Nephron progenitor cell (in vitro differentiated cells): ENCODE results near the gene ELK3.
A peak's percentile ranks its signal among the peaks of the same experiment; 100 is the strongest.

ENCODE experiments used
- DNase-seq: peaks from one replicate; pipeline ENCODE4 v3.0.0; 2021
- H3K27ac Mint-ChIP-seq: 2 replicates; pipeline ENCODE4 v1.8.0; 2021; ENCODE audit warnings: mild to moderate bottlenecking, moderate library complexity, mixed read lengths
- H3K27me3 Mint-ChIP-seq: 2 replicates; pipeline ENCODE4 v1.8.0; 2021; ENCODE audit warnings: mild to moderate bottlenecking, low read depth, mixed read lengths; ENCODE audit not compliant: poor library complexity
- H3K36me3 Mint-ChIP-seq: 2 replicates; pipeline ENCODE4 v1.8.0; 2021; ENCODE audit warnings: low read depth, mixed read lengths
- H3K4me1 Mint-ChIP-seq: 2 replicates; pipeline ENCODE4 v1.8.0; 2021; ENCODE audit warnings: mixed read lengths
- H3K4me3 Mint-ChIP-seq: 2 replicates; pipeline ENCODE4 v1.8.0; 2021; ENCODE audit warnings: mild to moderate bottlenecking, moderate library complexity, mixed read lengths
- H3K9me3 Mint-ChIP-seq: 2 replicates; pipeline ENCODE4 v1.8.0; 2021; ENCODE audit warnings: mild to moderate bottlenecking, moderate library complexity, mixed read lengths
- TF ChIP-seq, protein P1 (sequence below): fragments of 200-600 bp; sonication (generic); IDR thresholded peaks from 2 replicates; pipeline ENCODE4 v1.5.0; 2021; ENCODE audit warnings: antibody characterized with exemption

Gene ELK3

GRCh38 chr12:96204381-96204780, 10.2 kb downstream of the ELK3 start:
- H3K27ac Mint-ChIP-seq, result no peak overlapping the region
- H3K4me3 Mint-ChIP-seq, result no peak overlapping the region
- H3K4me1 Mint-ChIP-seq, result peaks cover 30% of the 10 kb centered on the region
- H3K36me3 Mint-ChIP-seq, result peaks cover 49% of the 10 kb centered on the region
- DNase-seq, result no peak
- TF ChIP-seq, protein P1, sequence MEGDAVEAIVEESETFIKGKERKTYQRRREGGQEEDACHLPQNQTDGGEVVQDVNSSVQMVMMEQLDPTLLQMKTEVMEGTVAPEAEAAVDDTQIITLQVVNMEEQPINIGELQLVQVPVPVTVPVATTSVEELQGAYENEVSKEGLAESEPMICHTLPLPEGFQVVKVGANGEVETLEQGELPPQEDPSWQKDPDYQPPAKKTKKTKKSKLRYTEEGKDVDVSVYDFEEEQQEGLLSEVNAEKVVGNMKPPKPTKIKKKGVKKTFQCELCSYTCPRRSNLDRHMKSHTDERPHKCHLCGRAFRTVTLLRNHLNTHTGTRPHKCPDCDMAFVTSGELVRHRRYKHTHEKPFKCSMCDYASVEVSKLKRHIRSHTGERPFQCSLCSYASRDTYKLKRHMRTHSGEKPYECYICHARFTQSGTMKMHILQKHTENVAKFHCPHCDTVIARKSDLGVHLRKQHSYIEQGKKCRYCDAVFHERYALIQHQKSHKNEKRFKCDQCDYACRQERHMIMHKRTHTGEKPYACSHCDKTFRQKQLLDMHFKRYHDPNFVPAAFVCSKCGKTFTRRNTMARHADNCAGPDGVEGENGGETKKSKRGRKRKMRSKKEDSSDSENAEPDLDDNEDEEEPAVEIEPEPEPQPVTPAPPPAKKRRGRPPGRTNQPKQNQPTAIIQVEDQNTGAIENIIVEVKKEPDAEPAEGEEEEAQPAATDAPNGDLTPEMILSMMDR, result no peak
- H3K27me3 Mint-ChIP-seq, result no peaks in the 10 kb centered on the region
- peaks cover 24% of the 10 kb centered on the region for H3K9me3 Mint-ChIP-seq

DNA sequence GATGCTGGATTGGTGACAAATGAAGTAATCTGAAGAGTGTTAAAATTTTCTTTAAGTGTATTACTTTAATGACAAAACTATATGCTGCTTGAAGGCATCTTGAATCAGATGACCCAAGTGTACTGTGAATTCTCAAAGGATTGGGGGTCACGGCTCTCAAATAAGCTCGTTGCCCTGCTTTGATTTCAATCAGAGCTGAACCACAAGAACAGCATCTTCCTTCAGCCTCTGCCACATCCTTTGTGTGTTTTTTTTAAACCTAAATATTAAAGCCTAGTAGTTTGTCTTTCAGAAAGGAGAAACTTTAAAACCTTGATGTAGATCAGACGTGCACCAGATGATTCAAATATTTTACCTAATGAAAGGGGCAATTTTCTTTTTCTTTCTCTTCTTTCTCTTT, 11.7 kb downstream of the ELK3 start:
- TF ChIP-seq, protein P1, result no peak
- Mint-ChIP-seq H3K4me3 (no peak overlapping the region), H3K9me3 (peaks cover 24% of the 10 kb centered on the region), H3K27ac (no peak overlapping the region), H3K4me1 (peaks cover 44% of the 10 kb centered on the region), H3K36me3 (peaks cover 49% of the 10 kb centered on the region), H3K27me3 (peaks cover 8% of the 10 kb centered on the region)
- no peak for DNase-seq

DNA sequence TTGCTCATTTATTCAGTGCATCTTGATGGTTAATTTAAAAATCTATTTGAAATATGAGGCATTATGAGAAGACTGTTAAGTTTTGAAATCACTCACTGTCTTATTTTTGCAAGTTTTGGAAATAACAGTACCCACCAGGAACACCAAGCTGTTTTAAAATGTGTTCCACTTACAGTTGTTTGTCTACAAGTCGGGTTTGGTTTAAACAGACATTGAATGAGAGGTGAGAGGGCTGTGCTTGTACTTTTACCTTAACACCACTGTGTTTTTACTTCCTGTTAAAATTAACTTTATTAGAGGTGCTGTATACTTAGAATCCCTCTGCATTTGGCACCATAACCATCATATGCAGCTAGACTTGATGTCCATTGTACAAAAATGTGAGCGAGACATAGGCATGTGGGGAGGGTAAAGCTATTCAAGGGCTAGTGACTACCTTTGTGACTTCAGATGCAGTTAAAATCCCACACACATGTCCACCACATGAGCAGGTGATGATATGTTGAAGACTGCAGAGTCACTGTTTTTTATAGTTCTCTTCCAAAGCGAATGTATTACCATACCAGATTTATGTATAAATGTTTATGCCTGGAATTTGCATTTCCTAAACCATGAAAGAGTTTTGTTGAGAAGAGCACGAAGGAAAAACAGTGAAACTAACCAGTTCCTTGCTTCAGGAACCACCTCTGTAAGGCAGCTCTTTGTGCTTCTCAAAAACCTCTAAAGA, 12.9 kb downstream of the ELK3 start:
- TF ChIP-seq, protein P1, result no peak
- Mint-ChIP-seq H3K36me3 (peaks cover 44% of the 10 kb centered on the region), H3K27me3 (peaks cover 8% of the 10 kb centered on the region), H3K4me3 (no peak overlapping the region), H3K9me3 (peaks cover 24% of the 10 kb centered on the region), H3K27ac (no peak overlapping the region), H3K4me1 (peaks cover 55% of the 10 kb centered on the region)
- no peak for DNase-seq

DNA sequence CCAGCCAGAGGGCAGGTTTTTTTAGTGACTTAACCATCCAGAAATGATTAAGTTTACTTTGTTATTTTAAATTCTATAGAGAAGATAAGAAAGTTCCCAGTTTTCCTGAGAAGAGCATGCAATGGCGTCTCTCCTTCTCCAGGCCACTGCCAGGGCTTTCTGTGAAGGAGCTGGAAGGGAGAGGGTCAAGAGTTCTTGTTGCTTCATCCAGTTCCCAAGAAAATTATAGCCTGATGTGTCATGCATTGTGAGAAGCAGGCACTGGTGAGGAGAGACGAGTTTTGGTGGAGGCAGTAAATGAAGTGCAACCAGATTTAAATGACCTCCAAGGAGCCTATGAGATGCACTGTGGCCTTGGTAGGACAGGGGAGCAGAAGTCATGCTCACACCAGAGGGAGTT, 14.2 kb downstream of the ELK3 start:
- Mint-ChIP-seq H3K27me3 (peaks cover 8% of the 10 kb centered on the region), H3K4me3 (peak overlapping the region; percentile 49), H3K9me3 (peaks cover 20% of the 10 kb centered on the region), H3K36me3 (peaks cover 33% of the 10 kb centered on the region), H3K27ac (peak overlapping the region; percentile 94), H3K4me1 (peaks cover 68% of the 10 kb centered on the region)
- DNase-seq, result no peak
- TF ChIP-seq, protein P1, result no peak

DNA sequence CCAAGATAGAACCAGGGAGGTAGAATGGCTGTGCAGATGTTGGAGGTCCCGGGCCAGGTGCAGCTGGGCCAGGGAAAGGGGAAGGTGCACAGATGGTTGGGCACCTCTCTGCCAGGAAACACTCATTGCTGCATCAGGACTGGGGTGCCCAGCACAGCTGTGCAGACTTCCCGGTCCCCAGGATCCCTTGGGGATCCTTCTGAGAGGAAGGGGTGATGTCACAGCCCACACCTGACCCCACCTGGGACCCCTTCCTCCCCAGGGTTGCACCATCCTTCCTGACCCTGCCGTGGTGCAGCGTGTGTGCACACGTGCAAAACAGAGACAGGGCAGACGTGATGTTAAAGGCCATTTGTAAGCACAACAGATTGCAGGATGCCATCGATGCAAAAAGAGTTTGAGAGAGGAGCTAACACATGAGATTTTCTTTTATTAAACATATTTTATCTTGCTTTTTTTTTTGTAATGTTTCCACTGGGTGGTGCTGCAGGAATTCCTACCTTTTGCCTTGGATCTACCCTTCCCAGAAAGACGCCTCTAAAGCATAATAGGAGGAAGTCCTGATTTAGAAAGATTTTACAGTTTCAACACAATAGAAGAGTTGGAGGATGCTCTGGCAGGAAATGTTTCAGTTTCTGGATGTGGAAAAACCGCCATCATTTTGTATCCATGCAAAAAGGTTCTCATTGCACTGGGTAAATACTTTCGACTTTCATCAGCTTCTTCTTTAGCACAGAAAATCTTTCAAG, 14.8 kb downstream of the ELK3 start:
- Mint-ChIP-seq H3K4me3 (peak overlapping the region; percentile 49), H3K9me3 (peaks cover 14% of the 10 kb centered on the region), H3K4me1 (peaks cover 74% of the 10 kb centered on the region), H3K27me3 (peaks cover 8% of the 10 kb centered on the region), H3K36me3 (peaks cover 26% of the 10 kb centered on the region), H3K27ac (peak overlapping the region; percentile 94)
- DNase-seq, result no peak
- TF ChIP-seq, protein P1, result no peak
